ENCODE results near the gene ACTR2. TPM values are rescaled to one million over a fixed set of nuclear protein-coding genes. Genes with fewer than 3 reads are reported as not detected.
"Not testable (repeated sequence)": the region's sequence is repeated elsewhere in the genome, so short reads cannot be mapped to it uniquely, and the experiment has no call there.

The ACTR2 gene
- total RNA-seq (2014; rRNA removed), result 93.4 and 117 TPM in 2 replicates
- 166 TPM for polyA plus RNA-seq (2012)

- peak; percentile 94 for DNase-seq (ENCODE audit: low read depth)
Measured at GRCh38 chr2:65227456-65228262, at the start of gene ACTR2. ACTR2 (plus strand) TSS chr2:65227831; CDS start chr2:65227910, 79 bp downstream.

GRCh38 chr2:65182570-65182969, 45.1 kb upstream of the ACTR2 start:
- no peak for DNase-seq (ENCODE audit: low read depth)

- not testable (repeated sequence) for DNase-seq (ENCODE audit: low read depth)
Measured at GRCh38 chr2:65183406-65183805, 44.2 kb upstream of the ACTR2 start.

- no peak for DNase-seq (ENCODE audit: low read depth)
Measured at GRCh38 chr2:65185012-65185411, 42.6 kb upstream of the ACTR2 start.

- no peak for DNase-seq (ENCODE audit: low read depth)
Measured at GRCh38 chr2:65186093-65186868, 41.4 kb upstream of the ACTR2 start.

- DNase-seq (ENCODE audit: low read depth), result peak; percentile 69
Measured at GRCh38 chr2:65186872-65187851, 40.5 kb upstream of the ACTR2 start.

- no peak for DNase-seq (ENCODE audit: low read depth)
Measured at GRCh38 chr2:65193446-65193845, 34.2 kb upstream of the ACTR2 start.

GRCh38 chr2:65198737-65199136, 28.9 kb upstream of the ACTR2 start:
- DNase-seq (ENCODE audit: low read depth), result peak; percentile 65

- DNase-seq (ENCODE audit: low read depth), result no peak
Measured at GRCh38 chr2:65199166-65199565, 28.5 kb upstream of the ACTR2 start.

- peak; percentile 68 for DNase-seq (ENCODE audit: low read depth)
Measured at GRCh38 chr2:65199891-65200290, 27.7 kb upstream of the ACTR2 start.

GRCh38 chr2:65204461-65205210, 23.0 kb upstream of the ACTR2 start:
- DNase-seq (ENCODE audit: low read depth), result peak; percentile 32

GRCh38 chr2:65212115-65212514, 15.5 kb upstream of the ACTR2 start:
- DNase-seq (ENCODE audit: low read depth), result no peak

GRCh38 chr2:65212619-65213018, 15.0 kb upstream of the ACTR2 start:
- no peak for DNase-seq (ENCODE audit: low read depth)

- no peak for DNase-seq (ENCODE audit: low read depth)
Measured at GRCh38 chr2:65213035-65213434, 14.6 kb upstream of the ACTR2 start.

- DNase-seq (ENCODE audit: low read depth), result no peak
Measured at GRCh38 chr2:65214361-65214760, 13.3 kb upstream of the ACTR2 start.

- no peak for DNase-seq (ENCODE audit: low read depth)
Measured at GRCh38 chr2:65214843-65215242, 12.8 kb upstream of the ACTR2 start.

- DNase-seq (ENCODE audit: low read depth), result no peak
Measured at GRCh38 chr2:65215946-65216345, 11.7 kb upstream of the ACTR2 start.

- DNase-seq (ENCODE audit: low read depth), result no peak
Measured at GRCh38 chr2:65220432-65221131, 7.0 kb upstream of the ACTR2 start.

- DNase-seq (ENCODE audit: low read depth), result not testable (repeated sequence)
Measured at GRCh38 chr2:65221275-65221674, 6.4 kb upstream of the ACTR2 start.

GRCh38 chr2:65227020-65227455, 593 bp upstream of the ACTR2 start:
- no peak for DNase-seq (ENCODE audit: low read depth)

Measured in LHCN-M2 (cell line).